Measurements from ENCODE around the gene PIGU. TPM values are rescaled to one million over a fixed set of nuclear protein-coding genes. Genes with fewer than 3 reads are reported as not detected.
A peak's percentile ranks its signal among the peaks of the same experiment; 100 is the strongest.

PIGU gene
- total and polyA plus RNA-seq, 8 donors = 0.45 to 21.3 (median 10.3) TPM

DNA sequence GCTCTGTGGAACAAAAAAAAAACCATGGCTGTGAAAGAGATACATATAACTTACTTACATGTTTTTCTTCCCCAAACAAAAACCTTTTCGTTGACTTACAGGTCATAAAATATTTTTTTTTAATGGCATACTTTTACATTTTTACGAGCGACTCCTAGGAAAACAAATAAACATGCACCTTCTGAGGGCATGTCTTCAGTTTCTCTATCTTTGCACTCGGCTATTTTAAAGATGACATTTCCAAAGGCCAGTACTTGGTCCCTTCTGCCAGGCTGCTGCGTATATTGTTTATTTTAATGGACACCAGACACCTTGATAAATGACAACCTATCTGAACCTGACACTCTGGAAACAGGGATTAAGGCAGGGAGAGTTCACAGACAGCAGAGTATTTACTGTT lies 49.4 kb downstream of the PIGU start:
- intact Hi-C loops (cut with DNase I; ENCODE audit: low total_unique reads) = no loop called here
- Histone ChIP-seq H3K4me1 (peaks cover 0 to 10% (median 3%) of the 10 kb centered on the region in 4 donors), H3K27ac (no peak overlapping the region), H3K36me3 (peaks cover 0 to 22% (median 12%) of the 10 kb centered on the region in 4 donors), H3K27me3 (no peaks in the 10 kb centered on the region), H3K4me3 (no peak overlapping the region), H3K9me3 (no peaks in the 10 kb centered on the region)
- no peak for DNase-seq
- WGBS, 5 donors = 61 to 68% (median 67%) methylated on average over 5 of the region's 5 CpGs
- TF ChIP-seq EP300 (IDR thresholded peaks at IDR 0.05) (no peak), POLR2AphosphoS5 (IDR thresholded peaks at IDR 0.05) (no peak), POLR2A (IDR thresholded peaks at IDR 0.05) (no peak), CTCF (IDR thresholded peaks at IDR 0.05) (no peak)

DNA sequence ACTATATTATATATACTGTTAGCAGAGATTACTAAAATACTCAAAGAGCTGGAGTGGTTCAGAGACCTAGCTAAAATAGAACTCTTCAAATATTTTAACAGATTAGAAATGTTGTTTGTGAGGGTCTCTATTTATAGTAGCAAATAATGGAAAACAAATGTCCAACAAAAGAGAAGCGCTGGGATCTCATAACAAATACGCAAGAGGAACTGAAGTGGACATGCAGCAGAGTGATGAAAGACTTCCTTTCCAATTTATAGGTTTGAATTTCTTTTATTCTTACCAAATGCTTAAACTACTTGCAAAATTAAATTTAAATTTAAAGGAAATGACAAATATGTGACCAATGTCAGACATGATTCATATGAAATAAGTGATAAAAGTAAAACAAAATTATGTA lies 49.9 kb downstream of the PIGU start:
- intact Hi-C loops (cut with DNase I; ENCODE audit: low total_unique reads) = no loop called here
- TF ChIP-seq POLR2A (IDR thresholded peaks at IDR 0.05) = no peak
- no peak for TF ChIP-seq EP300 (IDR thresholded peaks at IDR 0.05)
- no peak for TF ChIP-seq POLR2AphosphoS5 (IDR thresholded peaks at IDR 0.05)
- TF ChIP-seq CTCF (IDR thresholded peaks at IDR 0.05) = no peak
- H3K36me3 ChIP-seq = peaks cover 0 to 19% (median 10%) of the 10 kb centered on the region in 4 donors
- H3K27ac ChIP-seq = no peak overlapping the region
- no peak overlapping the region for H3K4me3 ChIP-seq
- 71 to 91% (median 84%) methylated on average over 2 of the region's 2 CpGs for WGBS, 5 donors
- H3K4me1 ChIP-seq = peaks cover 0 to 12% (median 3%) of the 10 kb centered on the region in 4 donors
- H3K27me3 ChIP-seq = no peaks in the 10 kb centered on the region
- H3K9me3 ChIP-seq = no peaks in the 10 kb centered on the region
- DNase-seq = no peak

DNA sequence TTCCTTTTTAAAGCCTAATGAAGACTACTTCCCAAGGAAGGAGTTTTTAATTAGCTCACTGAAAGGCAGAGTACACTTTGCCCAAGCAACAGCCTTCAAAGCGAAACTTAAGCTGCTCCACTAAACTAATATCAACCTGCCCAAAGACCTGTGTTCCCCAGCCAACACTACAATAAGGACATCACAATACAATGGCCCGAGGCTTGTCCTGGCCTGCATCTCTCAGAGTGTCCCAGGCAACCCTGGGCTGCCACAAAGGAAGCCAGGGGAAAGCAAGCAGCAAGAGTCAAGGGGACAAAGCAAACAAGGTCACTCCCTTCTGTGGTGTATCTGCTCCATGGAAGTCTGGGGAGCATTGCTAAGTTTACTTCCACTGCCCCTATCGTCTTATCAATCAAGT lies 52.3 kb downstream of the PIGU start:
- intact Hi-C loops (cut with DNase I; ENCODE audit: low total_unique reads) = no loop called here
- Histone ChIP-seq H3K4me1 (peaks cover 0 to 20% (median 3%) of the 10 kb centered on the region in 4 donors), H3K27me3 (no peaks in the 10 kb centered on the region), H3K27ac (no peak overlapping the region), H3K4me3 (no peak overlapping the region), H3K36me3 (peaks cover 0 to 32% (median 16%) of the 10 kb centered on the region in 4 donors), H3K9me3 (no peaks in the 10 kb centered on the region)
- TF ChIP-seq POLR2A (IDR thresholded peaks at IDR 0.05) (no peak), POLR2AphosphoS5 (IDR thresholded peaks at IDR 0.05) (no peak), CTCF (IDR thresholded peaks at IDR 0.05) (no peak), EP300 (IDR thresholded peaks at IDR 0.05) (no peak)
- peak in 1 of 2 donors; percentile 35 for DNase-seq
- WGBS, 5 donors = 57 to 83% (median 64%) methylated on average over 3 of the region's 3 CpGs

DNA sequence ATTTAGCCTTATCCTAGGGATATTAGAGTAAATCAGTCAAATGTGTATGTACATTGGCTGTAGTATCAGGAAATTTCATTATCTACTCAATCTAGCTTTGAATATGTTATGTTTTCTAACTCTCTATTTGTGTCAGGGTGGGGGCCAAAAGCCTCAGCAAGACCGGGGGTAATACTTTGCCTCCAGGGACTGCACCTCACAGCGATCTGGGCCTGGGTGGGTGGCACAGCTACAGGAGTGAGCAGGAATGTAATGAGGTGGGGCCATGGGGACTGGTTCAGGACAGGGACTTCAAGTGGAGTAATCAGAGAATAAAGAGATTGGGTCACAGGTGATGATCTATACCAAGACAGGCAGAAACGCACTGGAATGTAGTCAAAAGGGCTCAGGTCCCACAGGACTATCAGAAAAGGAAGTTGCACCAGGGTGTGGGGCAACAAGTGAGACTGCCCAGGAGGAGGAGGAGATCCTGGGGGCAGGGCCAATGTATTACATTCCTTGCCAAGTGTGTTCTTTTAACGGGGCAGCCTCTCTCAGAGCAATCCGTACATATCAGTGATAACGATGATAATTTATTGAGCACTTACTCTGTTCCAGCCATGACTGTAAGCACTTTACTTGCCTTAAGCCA lies 54.0 kb downstream of the PIGU start:
- H3K27me3 ChIP-seq = no peaks in the 10 kb centered on the region
- 50 to 69% (median 59%) methylated on average over 6 of the region's 6 CpGs for WGBS, 5 donors
- H3K4me1 ChIP-seq = peaks cover 0 to 19% (median 3%) of the 10 kb centered on the region in 4 donors
- no peak overlapping the region for H3K4me3 ChIP-seq
- H3K27ac ChIP-seq = no peak overlapping the region
- intact Hi-C loops (cut with DNase I; ENCODE audit: low total_unique reads) = no loop called here
- H3K9me3 ChIP-seq = no peaks in the 10 kb centered on the region
- TF ChIP-seq CTCF (IDR thresholded peaks at IDR 0.05) = no peak
- no peak for TF ChIP-seq POLR2A (IDR thresholded peaks at IDR 0.05)
- TF ChIP-seq EP300 (IDR thresholded peaks at IDR 0.05) = no peak
- no peak for TF ChIP-seq POLR2AphosphoS5 (IDR thresholded peaks at IDR 0.05)
- peaks cover 0 to 24% (median 16%) of the 10 kb centered on the region in 4 donors for H3K36me3 ChIP-seq
- no peak for DNase-seq

Data from stomach (tissue), 9 donors.